ENCODE data around the gene RAB40C. TPM values are rescaled to one million over a fixed set of nuclear protein-coding genes. Genes with fewer than 3 reads are reported as not detected.

The RAB40C gene
- total and polyA plus RNA-seq, 4 donors = 6.1 to 11.0 (median 9.2) TPM

- WGBS = 81% methylated on average over 15 of the region's 15 CpGs
- Histone ChIP-seq H3K4me1 (ENCODE audit: control insufficient read depth in 4 of 4, insufficient read depth in 4 of 4, low read length in 3 of 4) (peaks cover 3 to 28% (median 10%) of the 10 kb centered on the region in 4 donors), H3K27ac (ENCODE audit: low read depth in 1 of 2, low read length in 2 of 2) (no peak overlapping the region), H3K9ac (ENCODE audit: low read depth in 1 of 2, low read length in 2 of 2) (no peak overlapping the region), H3K4me3 (ENCODE audit: low read depth in 1 of 3, low read length in 3 of 3) (no peak overlapping the region), H3K27me3 (ENCODE audit: control insufficient read depth in 4 of 4, insufficient read depth in 4 of 4, low read length in 3 of 4) (peaks cover 0 to 5% (median under 1%) of the 10 kb centered on the region in 4 donors), H3K9me3 (ENCODE audit: control insufficient read depth in 4 of 4, low read length in 3 of 4) (no peaks in the 10 kb centered on the region), H3K36me3 (ENCODE audit: control insufficient read depth in 4 of 4, insufficient read depth in 3 of 4, low read depth in 1 of 4, low read length in 3 of 4) (no peaks in the 10 kb centered on the region)
- TF ChIP-seq CTCF (IDR thresholded peaks at IDR 0.05; ENCODE audit: low read depth, low read length, missing input control) (no peak), RXRA (IDR thresholded peaks at IDR 0.05) (no peak), EGR1 (IDR thresholded peaks at IDR 0.05; ENCODE audit: low read depth in 2 of 2) (no peak), TAF1 (conservative IDR thresholded peaks at IDR 0.05) (no peak), FOXA1 (IDR thresholded peaks at IDR 0.05) (no peak), MAX (IDR thresholded peaks at IDR 0.05) (no peak), ATF3 (IDR thresholded peaks at IDR 0.05) (no peak), NR2F2 (IDR thresholded peaks at IDR 0.05) (no peak), YY1 (IDR thresholded peaks at IDR 0.05) (no peak), FOXA2 (IDR thresholded peaks at IDR 0.05) (no peak), SP1 (IDR thresholded peaks at IDR 0.05) (no peak)
- no peak for DNase-seq (ENCODE audit: low spot score)
Observed at GRCh38 chr16:561413-561794, 28.5 kb upstream of the RAB40C start.

- no peaks in the 10 kb centered on the region for H3K9me3 ChIP-seq (ENCODE audit: control insufficient read depth in 4 of 4, low read length in 3 of 4)
- peaks cover 3 to 32% (median 10%) of the 10 kb centered on the region in 4 donors for H3K4me1 ChIP-seq (ENCODE audit: control insufficient read depth in 4 of 4, insufficient read depth in 4 of 4, low read length in 3 of 4)
- TF ChIP-seq MAX (IDR thresholded peaks at IDR 0.05) (no peak), HNF4G (IDR thresholded peaks at IDR 0.05) (no peak), GABPA (IDR thresholded peaks at IDR 0.05 in 1 of 2, conservative IDR thresholded peaks at IDR 0.05 in 1 of 2) (no peak), SP1 (IDR thresholded peaks at IDR 0.05) (no peak), EGR1 (IDR thresholded peaks at IDR 0.05; ENCODE audit: low read depth in 2 of 2) (no peak), YY1 (IDR thresholded peaks at IDR 0.05) (no peak), CTCF (IDR thresholded peaks at IDR 0.05; ENCODE audit: low read depth, low read length, missing input control) (no peak), RXRA (IDR thresholded peaks at IDR 0.05) (no peak), FOXA1 (IDR thresholded peaks at IDR 0.05) (no peak), TAF1 (conservative IDR thresholded peaks at IDR 0.05) (no peak), REST (IDR thresholded peaks at IDR 0.05) (no peak), FOXA2 (IDR thresholded peaks at IDR 0.05) (no peak), ATF3 (IDR thresholded peaks at IDR 0.05) (no peak), RAD21 (IDR thresholded peaks at IDR 0.05) (no peak), JUND (IDR thresholded peaks at IDR 0.05) (no peak)
- no peak overlapping the region for H3K4me3 ChIP-seq (ENCODE audit: low read depth in 1 of 3, low read length in 3 of 3)
- no peak overlapping the region for H3K27ac ChIP-seq (ENCODE audit: low read depth in 1 of 2, low read length in 2 of 2)
- no peaks in the 10 kb centered on the region for H3K36me3 ChIP-seq (ENCODE audit: control insufficient read depth in 4 of 4, insufficient read depth in 3 of 4, low read depth in 1 of 4, low read length in 3 of 4)
- 90% methylated on average over 43 of the region's 43 CpGs for WGBS
- DNase-seq (ENCODE audit: low spot score) = no peak
- no peak overlapping the region for H3K9ac ChIP-seq (ENCODE audit: low read depth in 1 of 2, low read length in 2 of 2)
- peaks cover 0 to 5% (median under 1%) of the 10 kb centered on the region in 4 donors for H3K27me3 ChIP-seq (ENCODE audit: control insufficient read depth in 4 of 4, insufficient read depth in 4 of 4, low read length in 3 of 4)
Observed at GRCh38 chr16:561957-562938, 27.6 kb upstream of the RAB40C start.

Data from liver (tissue), 9 donors.